Tibial nerve (tissue), 4 donors: ENCODE data around the gene CLEC5A. TPM values are rescaled to one million over a fixed set of nuclear protein-coding genes. Genes with fewer than 3 reads are reported as not detected.

Experiments used
- DNase-seq, 2 donors: peaks; one replicate each; pipeline ENCODE4 v3.0.0-alpha.2; 2019; ENCODE audit warnings: low spot score in 2 of 2
- H3K27ac ChIP-seq, 4 donors: fragments of 200-600 bp; sonication (generic) in 3 of 4; one replicate each; pipeline ENCODE4 v1.5.1; 2017 to 2019; ENCODE audit warnings: mild to moderate bottlenecking in 1 of 4
- H3K27me3 ChIP-seq, 2 donors: fragments of 200-600 bp; sonication (generic) in 1 of 2; one replicate each; pipeline versions ENCODE4 v1.5.1 to v1.6.0; 2017 to 2019
- H3K36me3 ChIP-seq, 3 donors: fragments of 200-600 bp; sonication (generic); one replicate each; pipeline ENCODE4 v1.5.1; 2018 to 2019
- H3K4me1 ChIP-seq, 4 donors: fragments of 200-600 bp; sonication (generic) in 3 of 4; one replicate each; pipeline ENCODE4 v1.5.1; 2017 to 2019
- H3K4me3 ChIP-seq, 4 donors: fragments of 200-600 bp; sonication (generic) in 3 of 4; one replicate each; pipeline ENCODE4 v1.5.1; 2017 to 2019; ENCODE audit warnings: mild to moderate bottlenecking in 1 of 4, moderate library complexity in 1 of 4
- H3K9me3 ChIP-seq, 4 donors: fragments of 200-600 bp; sonication (generic) in 3 of 4; one replicate each; pipeline ENCODE4 v1.5.1; 2017 to 2019
- CTCF ChIP-seq, 5 experiments: fragments of 200-600 bp in 3 of 5; fragments of 450-650 bp in 2 of 5; sonication (generic) in 3 of 5; IDR thresholded peaks; one replicate each; pipeline ENCODE4 v1.5.1; 2016 to 2019; ENCODE audit warnings: antibody characterized with exemption in 5 of 5, mild to moderate bottlenecking in 3 of 5, moderate library complexity in 2 of 5
- EP300 ChIP-seq, 2 donors: sonication (generic); formaldehyde crosslinking; IDR thresholded peaks; one replicate each; pipeline ENCODE4 v1.6.1; 2017; ENCODE audit warnings: antibody characterized with exemption in 2 of 2, mild to moderate bottlenecking in 1 of 2
- POLR2A ChIP-seq, 2 donors: fragments of 450-650 bp; IDR thresholded peaks; one replicate each; pipeline ENCODE4 v1.6.1; 2017; ENCODE audit warnings: antibody characterized with exemption in 2 of 2, mild to moderate bottlenecking in 2 of 2, moderate library complexity in 2 of 2
- WGBS, 2 donors: methylation state at CpG; one replicate each; pipeline ENCODE4 v1.1.5; 2018; 5-methylcytosine and 5-hydroxymethylcytosine counted together
- total RNA-seq, 4 donors: library from RNA; depleted of rRNA; stranded (reverse); fragments of >200 nt; gene quantifications; one replicate each; pipeline ENCODE4 v1.1.0, GENCODE V29; 2016

The CLEC5A gene
- total RNA-seq, 4 donors from 2014 or later, result 3.0 to 13.1 (median 3.7) TPM

DNA sequence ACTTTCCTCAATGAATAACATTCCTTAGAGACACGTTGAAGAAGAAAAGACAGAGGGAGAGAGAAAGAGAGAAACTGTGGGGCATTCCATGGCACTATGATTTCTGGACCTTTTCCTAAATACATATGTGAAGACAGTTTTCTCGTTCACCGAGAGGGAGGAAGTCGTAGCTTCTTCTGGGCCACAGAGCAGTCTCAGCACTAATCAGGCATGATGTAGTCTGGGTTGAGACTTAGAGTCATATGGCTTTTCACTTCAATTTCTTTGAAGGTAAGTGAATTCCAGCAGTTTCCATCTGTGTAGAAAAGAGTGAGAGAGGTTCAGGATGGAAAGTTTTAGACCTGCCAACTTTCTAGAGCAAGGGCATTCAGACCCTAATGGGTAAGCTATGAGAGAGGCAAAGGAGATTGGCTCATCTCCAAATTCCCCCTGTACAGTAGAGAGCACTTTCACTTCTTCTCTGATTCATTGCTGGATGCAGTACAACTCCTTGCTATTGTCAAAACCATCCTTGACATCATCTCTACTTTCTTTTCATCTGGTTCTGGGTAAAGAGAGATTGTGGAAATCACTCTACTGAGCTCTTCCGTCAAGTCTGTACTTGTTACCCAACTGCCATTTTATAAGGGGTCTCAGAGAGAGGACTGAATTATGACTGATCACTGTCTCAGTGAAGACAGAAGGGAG lies 62.1 kb downstream of the CLEC5A start:
- H3K27ac ChIP-seq, result no peak overlapping the region
- no peaks in the 10 kb centered on the region for H3K4me1 ChIP-seq
- no peak overlapping the region for H3K4me3 ChIP-seq
- WGBS, 2 donors, result 67 to 71% methylated on average over 5 of the region's 5 CpGs
- no peaks in the 10 kb centered on the region for H3K36me3 ChIP-seq
- H3K9me3 ChIP-seq, result peaks cover 0 to 21% (median 0%) of the 10 kb centered on the region in 4 donors
- no peak for DNase-seq
- TF ChIP-seq EP300 (IDR thresholded peaks at IDR 0.05) (no peak), CTCF (IDR thresholded peaks at IDR 0.05) (no peak), POLR2A (IDR thresholded peaks at IDR 0.05) (no peak)
- H3K27me3 ChIP-seq, result no peaks in the 10 kb centered on the region

GRCh38 chr7:141880960-141881359 lies 65.8 kb downstream of the CLEC5A start:
- no peak for TF ChIP-seq POLR2A (IDR thresholded peaks at IDR 0.05)
- TF ChIP-seq CTCF (IDR thresholded peaks at IDR 0.05), result no peak
- TF ChIP-seq EP300 (IDR thresholded peaks at IDR 0.05), result no peak
- no peaks in the 10 kb centered on the region for H3K36me3 ChIP-seq
- peaks cover 0 to 35% (median 0%) of the 10 kb centered on the region in 4 donors for H3K9me3 ChIP-seq
- WGBS, 2 donors, result 64 to 73% methylated on average over 4 to 5 of the region's 5 CpGs
- no peaks in the 10 kb centered on the region for H3K27me3 ChIP-seq
- no peak overlapping the region for H3K27ac ChIP-seq
- DNase-seq, result no peak
- no peaks in the 10 kb centered on the region for H3K4me1 ChIP-seq
- no peak overlapping the region for H3K4me3 ChIP-seq

DNA sequence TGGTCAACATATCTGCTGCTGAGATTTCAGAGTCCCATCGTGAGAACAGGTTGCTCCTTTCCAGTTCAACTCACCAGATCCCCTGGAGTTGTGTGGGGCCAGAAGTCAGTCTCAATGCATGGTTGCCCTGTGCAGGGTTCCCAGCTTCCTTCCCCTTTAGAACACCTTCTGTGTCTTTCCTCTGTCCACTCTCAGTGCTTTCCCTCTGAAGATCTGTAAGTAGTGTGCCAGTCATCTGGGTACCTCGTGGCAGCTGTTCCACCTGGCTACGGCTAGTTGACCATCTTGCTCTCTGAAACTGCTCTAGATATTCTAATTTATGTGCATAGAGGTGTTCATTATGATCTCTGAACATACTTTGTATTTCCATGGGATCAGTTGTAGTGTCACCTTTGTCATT lies 69.4 kb downstream of the CLEC5A start:
- Histone ChIP-seq H3K27me3 (no peaks in the 10 kb centered on the region), H3K4me1 (no peaks in the 10 kb centered on the region), H3K36me3 (no peaks in the 10 kb centered on the region), H3K4me3 (no peak overlapping the region), H3K27ac (no peak overlapping the region), H3K9me3 (peaks cover 0 to 42% (median 0%) of the 10 kb centered on the region in 4 donors)
- 87 to 88% methylated on average over 3 of the region's 3 CpGs for WGBS, 2 donors
- TF ChIP-seq EP300 (IDR thresholded peaks at IDR 0.05), result no peak
- no peak for TF ChIP-seq CTCF (IDR thresholded peaks at IDR 0.05)
- no peak for TF ChIP-seq POLR2A (IDR thresholded peaks at IDR 0.05)
- no peak for DNase-seq

Other genes starting within 250 kb of the CLEC5A start
- gene DENND11, start 244.8 kb downstream of the CLEC5A start, total RNA-seq, result 10 to 100 TPM; 14.1 to 16.7 (median 15.5) TPM
- not detected for gene WEE2, start 238.6 kb downstream of the CLEC5A start, total RNA-seq
- 10 to 100 TPM; 77.9 to 96.3 (median 87.0) TPM for gene SSBP1, start 208.6 kb downstream of the CLEC5A start, total RNA-seq
- gene TAS2R3, start 182.9 kb downstream of the CLEC5A start, total RNA-seq, result 1 to 10 TPM; 3.1 to 5.9 (median 4.4) TPM
- 1 to 10 TPM; 1.5 to 7.3 (median 4.5) TPM for gene TAS2R4, start 170.3 kb downstream of the CLEC5A start, total RNA-seq
- 1 to 10 TPM; 1.8 to 9.0 (median 5.2) TPM for gene TAS2R5, start 156.8 kb downstream of the CLEC5A start, total RNA-seq
- not detected for gene PRSS37, start 105.5 kb downstream of the CLEC5A start, total RNA-seq
- under 1 TPM in 1 of 4 donors, not detected in 3; 0.59 TPM for gene OR9A4, start 30.6 kb downstream of the CLEC5A start, total RNA-seq
- not detected for gene TAS2R38, start 26.8 kb upstream of the CLEC5A start, total RNA-seq
- under 1 TPM; 0.20 to 0.30 (median 0.21) TPM for gene MGAM, start 48.9 kb upstream of the CLEC5A start, total RNA-seq
- 1 to 10 TPM in 3 of 4 donors, under 1 TPM in 1; under 0.01 to 7.3 (median 2.3) TPM for gene MGAM2, start 164.7 kb upstream of the CLEC5A start, total RNA-seq